Measurements from ENCODE around the gene STRA8. TPM values are rescaled to one million over a fixed set of nuclear protein-coding genes. Genes with fewer than 3 reads are reported as not detected.

STRA8 gene
- polyA plus RNA-seq, 3 donors, result not detected

- Mint-ChIP-seq H3K9me3 (peaks cover 0 to 8% (median 4%) of the 10 kb centered on the region in 7 donors), H3K4me3 (no peak overlapping the region), H3K27me3 (ENCODE audit: low read depth in 3 of 3) (peaks cover 0 to 9% (median 5%) of the 10 kb centered on the region in 3 donors), H3K36me3 (no peaks in the 10 kb centered on the region), H3K27ac (no peak overlapping the region), H3K4me1 (no peaks in the 10 kb centered on the region)
- no peaks in the 10 kb centered on the region for H3K9me3 ChIP-seq (replicated peaks in 1 of 2; ENCODE audit: control insufficient read depth in 1 of 2, insufficient read depth in 1 of 2, low read length in 2 of 2)
- H3K9ac ChIP-seq (ENCODE audit: insufficient read depth, low read length, poor library complexity, severe bottlenecking), result no peak overlapping the region
- WGBS (ENCODE audit: insufficient coverage), result 98% methylated on average over 4 of the region's 6 CpGs
- H3K79me2 ChIP-seq (ENCODE audit: insufficient read depth, low read length), result no peaks in the 10 kb centered on the region
- no peaks in the 10 kb centered on the region for H3K36me3 ChIP-seq (replicated peaks in 1 of 2; ENCODE audit: control insufficient read depth in 1 of 2, insufficient read depth in 2 of 2, low read length in 2 of 2)
- no peak for TF ChIP-seq CTCF (IDR thresholded peaks at IDR 0.05)
- no peaks in the 10 kb centered on the region for H3K4me1 ChIP-seq (ENCODE audit: control insufficient read depth in 1 of 2, insufficient read depth in 2 of 2, low read length in 2 of 2)
- DNase-seq, result no peak
- H2AFZ ChIP-seq (ENCODE audit: insufficient read depth, low read depth, low read length, poor library complexity, severe bottlenecking), result no peak overlapping the region
- no peaks in the 10 kb centered on the region for H4K20me1 ChIP-seq (ENCODE audit: insufficient read depth, low read length)
- no peaks in the 10 kb centered on the region for H3K27me3 ChIP-seq (ENCODE audit: control insufficient read depth in 2 of 2, insufficient read depth in 2 of 2, low read length in 2 of 2)
- no peak overlapping the region for H3K4me2 ChIP-seq (replicated peaks; ENCODE audit: extremely low read depth, low read length, poor library complexity, severe bottlenecking)
- intact Hi-C loops (cut with micrococcal nuclease), result no loop called here
- H3K27ac ChIP-seq (ENCODE audit: low read depth in 1 of 2, low read length in 2 of 2), result no peak overlapping the region
- H3K4me3 ChIP-seq (replicated peaks in 1 of 3; ENCODE audit: low read depth in 2 of 3, low read length in 3 of 3), result no peak overlapping the region
Measured at GRCh38 chr7:135299235-135299634, 65.6 kb downstream of the STRA8 start.

GRCh38 chr7:135300913-135301765 lies 67.5 kb downstream of the STRA8 start:
- Mint-ChIP-seq H3K36me3 (no peaks in the 10 kb centered on the region), H3K27me3 (ENCODE audit: low read depth in 3 of 3) (peaks cover 0 to 9% (median 8%) of the 10 kb centered on the region in 3 donors), H3K9me3 (peaks cover 0 to 8% (median 4%) of the 10 kb centered on the region in 7 donors), H3K4me1 (no peaks in the 10 kb centered on the region), H3K4me3 (no peak overlapping the region), H3K27ac (no peak overlapping the region)
- no peak overlapping the region for H3K4me3 ChIP-seq (replicated peaks in 1 of 3; ENCODE audit: low read depth in 2 of 3, low read length in 3 of 3)
- no peak overlapping the region for H3K4me2 ChIP-seq (replicated peaks; ENCODE audit: extremely low read depth, low read length, poor library complexity, severe bottlenecking)
- TF ChIP-seq CTCF (IDR thresholded peaks at IDR 0.05), result no peak
- H3K79me2 ChIP-seq (ENCODE audit: insufficient read depth, low read length), result no peaks in the 10 kb centered on the region
- no peaks in the 10 kb centered on the region for H3K27me3 ChIP-seq (ENCODE audit: control insufficient read depth in 2 of 2, insufficient read depth in 2 of 2, low read length in 2 of 2)
- no peaks in the 10 kb centered on the region for H4K20me1 ChIP-seq (ENCODE audit: insufficient read depth, low read length)
- H3K9ac ChIP-seq (ENCODE audit: insufficient read depth, low read length, poor library complexity, severe bottlenecking), result no peak overlapping the region
- intact Hi-C loops (cut with micrococcal nuclease), result no loop called here
- no peaks in the 10 kb centered on the region for H3K9me3 ChIP-seq (replicated peaks in 1 of 2; ENCODE audit: control insufficient read depth in 1 of 2, insufficient read depth in 1 of 2, low read length in 2 of 2)
- no peak for DNase-seq
- H2AFZ ChIP-seq (ENCODE audit: insufficient read depth, low read depth, low read length, poor library complexity, severe bottlenecking), result no peak overlapping the region
- no peak overlapping the region for H3K27ac ChIP-seq (ENCODE audit: low read depth in 1 of 2, low read length in 2 of 2)
- WGBS (ENCODE audit: insufficient coverage), result 100% methylated on average over 2 of the region's 3 CpGs
- H3K36me3 ChIP-seq (replicated peaks in 1 of 2; ENCODE audit: control insufficient read depth in 1 of 2, insufficient read depth in 2 of 2, low read length in 2 of 2), result no peaks in the 10 kb centered on the region
- no peaks in the 10 kb centered on the region for H3K4me1 ChIP-seq (ENCODE audit: control insufficient read depth in 1 of 2, insufficient read depth in 2 of 2, low read length in 2 of 2)

Small RNAs within 50 kb of the gene (small RNA-seq; reads per million reads assigned to genes)
- not detected for gene MIR6509 (ENCODE audit: insufficient read length, low read depth)

Other genes starting within 250 kb of the STRA8 start
- gene AGBL3, start 247.3 kb upstream of the STRA8 start, polyA plus RNA-seq, result under 1 TPM; 0.03 to 0.20 (median 0.12) TPM
- 10 to 100 TPM in 2 of 3 donors, 1 to 10 TPM in 1; 2.9 to 14.7 (median 10.6) TPM for gene TMEM140, start 85.8 kb upstream of the STRA8 start, polyA plus RNA-seq
- 10 to 100 TPM; 20.6 to 47.4 (median 40.1) TPM for gene CYREN, start 63.1 kb upstream of the STRA8 start, polyA plus RNA-seq
- 10 to 100 TPM in 1 of 3 donors, 1 to 10 TPM in 2; 2.5 to 35.0 (median 3.9) TPM for gene WDR91, start 22.3 kb upstream of the STRA8 start, polyA plus RNA-seq

Measured in CD14-positive monocyte (primary cell).